Karpas-422 (cell line): ENCODE results near the gene KLHL22. TPM values are rescaled to one million over a fixed set of nuclear protein-coding genes. Genes with fewer than 3 reads are reported as not detected.

Experiments
- DNase-seq: peaks from one replicate; pipeline ENCODE4 v3.0.0-alpha.2; 2015
- H2AFZ ChIP-seq: fragments of 200-600 bp; sonication (generic); 2 replicates; pipeline ENCODE4 v1.6.1; 2014; ENCODE audit warnings: antibody characterized with exemption, low read length, mixed read lengths
- H3K27ac ChIP-seq: fragments of 200-600 bp; sonication (generic); 2 replicates; pipeline ENCODE4 v1.5.1; 2014; ENCODE audit warnings: mild to moderate bottlenecking, low read length, moderate library complexity
- H3K27me3 ChIP-seq: fragments of 200-600 bp; sonication (generic); 2 replicates; pipeline ENCODE4 v1.6.1; 2014; ENCODE audit warnings: low read length, mixed read lengths
- H3K36me3 ChIP-seq: fragments of 200-600 bp; sonication (generic); 2 replicates; pipeline ENCODE4 v1.6.1; 2014; ENCODE audit warnings: low read length, mixed read lengths; ENCODE audit not compliant: insufficient read depth
- H3K4me1 ChIP-seq: fragments of 200-600 bp; sonication (generic); 2 replicates; pipeline ENCODE4 v1.6.1; 2014; ENCODE audit warnings: mild to moderate bottlenecking, low read length, mixed read lengths
- H3K4me2 ChIP-seq: fragments of 200-600 bp; sonication (generic); 2 replicates; pipeline ENCODE4 v1.6.1; 2014; ENCODE audit warnings: low read length, low read depth, mild to moderate bottlenecking; ENCODE audit not compliant: poor library complexity, severe bottlenecking
- H3K4me3 ChIP-seq: fragments of 200-600 bp; sonication (generic); 2 replicates; pipeline ENCODE4 v1.5.1; 2014; ENCODE audit warnings: mild to moderate bottlenecking, antibody characterized with exemption, low read length, mixed read lengths
- H3K79me2 ChIP-seq: fragments of 200-600 bp; sonication (generic); 2 replicates; pipeline ENCODE4 v1.6.1; 2014; ENCODE audit warnings: mild to moderate bottlenecking, low read length, mixed read lengths
- H3K9ac ChIP-seq: fragments of 200-600 bp; sonication (generic); 2 replicates; pipeline ENCODE4 v1.6.0; 2014; ENCODE audit warnings: low read length
- H3K9me2 ChIP-seq: fragments of 200-600 bp; sonication (generic), shearing (Covaris generic); replicated peaks from 2 replicates; pipeline ENCODE4 v1.6.0; 2014; ENCODE audit warnings: mild to moderate bottlenecking, low read length, moderate library complexity; ENCODE audit not compliant: insufficient read depth
- H3K9me3 ChIP-seq: fragments of 300-700, 200-600 bp; sonication (generic); 2 replicates; pipeline ENCODE4 v1.6.1; 2014; ENCODE audit warnings: low read length, mixed read lengths
- H4K20me1 ChIP-seq: fragments of 200-600 bp; sonication (generic); 2 replicates; pipeline ENCODE4 v1.6.1; 2014; ENCODE audit warnings: mild to moderate bottlenecking, antibody characterized with exemption, low read length, low read depth; ENCODE audit not compliant: insufficient read depth
- total RNA-seq: library from RNA; depleted of rRNA; stranded (reverse); fragments of >200 nt; shearing (Covaris generic); gene quantifications from 2 replicates; pipeline ENCODE4 v1.2.3, GENCODE V29; 2014; ENCODE audit warnings: low replicate concordance

Gene KLHL22
- total RNA-seq, 1 experiment from 2014 or later = 9.7 TPM

DNA sequence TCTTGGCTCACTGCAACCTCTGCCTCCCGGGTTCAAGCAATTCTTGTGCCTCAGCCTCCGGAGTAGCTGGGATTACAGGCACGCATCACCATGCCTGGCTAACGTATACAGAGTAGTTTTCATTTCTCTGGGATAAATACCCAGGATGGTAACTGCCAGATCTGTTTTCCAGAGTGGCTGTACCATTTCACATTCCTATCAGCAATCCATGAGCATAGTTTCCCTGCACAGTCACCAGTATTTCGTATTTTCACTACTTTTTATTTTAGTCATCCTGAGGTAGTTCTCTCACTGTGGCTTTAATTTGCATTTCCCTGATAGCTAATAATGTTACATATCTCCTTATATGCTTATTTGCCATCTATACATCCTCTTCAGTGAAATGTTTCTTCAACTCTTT lies 47.0 kb downstream of the KLHL22 start:
- no peak overlapping the region for H3K27ac ChIP-seq
- H3K9me2 ChIP-seq = no peaks in the 10 kb centered on the region
- H3K27me3 ChIP-seq = no peaks in the 10 kb centered on the region
- no peaks in the 10 kb centered on the region for H4K20me1 ChIP-seq
- H3K36me3 ChIP-seq = no peaks in the 10 kb centered on the region
- H3K79me2 ChIP-seq = no peaks in the 10 kb centered on the region
- no peaks in the 10 kb centered on the region for H3K4me1 ChIP-seq
- no peak for DNase-seq
- no peak overlapping the region for H3K4me3 ChIP-seq
- no peaks in the 10 kb centered on the region for H3K9me3 ChIP-seq
- H3K4me2 ChIP-seq = no peak overlapping the region
- H3K9ac ChIP-seq = no peak overlapping the region
- no peak overlapping the region for H2AFZ ChIP-seq

DNA sequence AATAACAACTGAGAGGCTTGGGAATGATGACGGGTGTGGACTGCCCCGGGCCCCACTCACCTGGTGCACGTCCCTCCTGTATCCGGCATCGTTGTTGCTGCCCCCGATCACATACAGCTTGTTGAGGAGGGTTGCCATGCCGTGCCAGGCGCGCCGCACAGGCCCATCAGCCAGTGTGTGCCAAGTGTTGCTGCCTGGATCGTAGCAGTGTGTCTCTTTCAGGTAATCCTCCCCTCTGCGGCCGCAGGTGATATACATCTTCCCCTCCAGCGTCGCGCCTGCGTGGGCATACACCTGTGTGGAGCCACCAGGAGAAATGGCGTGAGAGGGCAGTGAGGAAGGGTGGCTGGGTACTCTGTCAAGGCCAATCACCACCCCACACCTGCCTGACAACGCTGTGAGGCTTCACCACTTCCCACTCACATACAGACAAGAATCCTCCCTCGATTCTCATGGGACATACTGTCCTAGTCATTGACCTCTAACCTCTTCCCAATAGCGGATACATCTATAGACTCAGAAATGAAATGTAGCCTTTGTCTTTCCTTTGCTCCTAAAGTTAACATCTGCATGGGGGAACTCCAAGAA lies 49.1 kb downstream of the KLHL22 start:
- Histone ChIP-seq H3K9ac (no peak overlapping the region), H2AFZ (no peak overlapping the region), H3K27me3 (no peaks in the 10 kb centered on the region)

DNA sequence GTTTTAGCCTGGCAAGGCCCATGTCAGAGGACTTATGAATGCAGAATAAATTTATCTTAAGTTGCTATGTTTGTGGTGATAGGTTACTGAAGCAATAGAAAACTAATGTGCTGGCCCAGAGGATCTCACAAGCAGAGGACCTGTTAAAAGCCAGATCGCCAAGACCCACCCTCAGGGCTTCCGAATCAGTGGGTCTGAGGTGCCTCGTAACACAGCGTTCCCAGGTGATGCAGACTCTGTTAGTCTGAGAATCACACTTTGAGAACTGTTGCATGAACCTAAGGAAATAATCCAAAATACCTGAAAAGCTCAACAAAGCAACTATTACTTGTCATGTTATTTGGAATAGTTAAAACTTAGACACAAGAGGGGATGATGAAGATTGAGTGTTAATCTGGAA lies 51.3 kb downstream of the KLHL22 start:
- Histone ChIP-seq H3K4me2 (no peak overlapping the region), H3K27ac (no peak overlapping the region), H3K9me3 (no peaks in the 10 kb centered on the region), H3K9me2 (no peaks in the 10 kb centered on the region), H3K9ac (no peak overlapping the region), H2AFZ (no peak overlapping the region), H4K20me1 (no peaks in the 10 kb centered on the region), H3K36me3 (no peaks in the 10 kb centered on the region; the same call in 1 of the 2 replicates), H3K4me1 (no peaks in the 10 kb centered on the region), H3K79me2 (no peaks in the 10 kb centered on the region), H3K27me3 (no peaks in the 10 kb centered on the region), H3K4me3 (no peak overlapping the region)
- no peak for DNase-seq

More for the DNA sequence above, 49.1 kb downstream of the KLHL22 start:
- H3K9me2 ChIP-seq = no peaks in the 10 kb centered on the region
- H3K4me2 ChIP-seq = no peak overlapping the region
- H3K79me2 ChIP-seq = no peaks in the 10 kb centered on the region
- no peaks in the 10 kb centered on the region for H4K20me1 ChIP-seq
- H3K36me3 ChIP-seq = no peaks in the 10 kb centered on the region; the same call in 1 of the 2 replicates
- H3K4me1 ChIP-seq = no peaks in the 10 kb centered on the region
- no peak for DNase-seq
- no peak overlapping the region for H3K4me3 ChIP-seq
- no peak overlapping the region for H3K27ac ChIP-seq
- H3K9me3 ChIP-seq = no peaks in the 10 kb centered on the region

DNA sequence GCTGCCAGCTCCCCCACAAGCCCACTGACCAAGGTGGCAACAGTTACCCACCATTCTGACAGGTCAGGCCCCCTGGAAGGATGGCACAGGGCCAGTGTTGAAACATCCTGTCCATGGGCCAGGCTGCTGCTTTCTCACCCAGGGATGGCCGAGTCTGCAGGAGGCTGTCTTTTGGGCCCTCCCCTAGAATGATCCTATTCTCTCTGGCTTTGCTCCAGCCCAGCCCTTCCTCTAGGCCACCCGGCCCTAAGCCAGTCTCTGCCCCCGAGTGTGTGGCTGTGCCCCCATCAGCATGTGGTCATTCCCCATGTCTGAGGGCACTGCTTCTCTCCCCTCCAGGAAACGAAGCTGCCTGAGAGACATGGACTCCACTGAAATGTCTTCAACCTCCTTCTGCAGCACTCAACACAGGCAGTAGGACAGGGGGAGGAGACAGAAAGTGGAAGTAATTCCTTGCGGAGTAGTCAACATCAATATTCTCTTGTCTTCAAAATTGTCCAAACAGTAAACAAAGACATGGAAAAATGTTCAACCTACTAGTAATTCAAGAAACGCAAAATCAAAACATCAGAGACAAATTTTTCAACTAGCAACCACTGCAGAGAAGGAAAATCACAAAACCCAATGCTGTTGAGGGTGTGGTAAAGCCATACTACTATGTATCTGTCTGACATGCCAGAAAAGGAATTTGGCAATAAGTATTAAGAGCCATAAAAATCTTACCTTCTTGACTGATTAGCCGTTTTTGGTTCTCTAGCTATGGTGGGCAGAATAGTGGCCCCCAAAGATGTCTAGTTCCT lies 52.9 kb downstream of the KLHL22 start:
- H3K9ac ChIP-seq = no peak overlapping the region
- H3K4me3 ChIP-seq = no peak overlapping the region
- H3K27me3 ChIP-seq = no peaks in the 10 kb centered on the region

DNA sequence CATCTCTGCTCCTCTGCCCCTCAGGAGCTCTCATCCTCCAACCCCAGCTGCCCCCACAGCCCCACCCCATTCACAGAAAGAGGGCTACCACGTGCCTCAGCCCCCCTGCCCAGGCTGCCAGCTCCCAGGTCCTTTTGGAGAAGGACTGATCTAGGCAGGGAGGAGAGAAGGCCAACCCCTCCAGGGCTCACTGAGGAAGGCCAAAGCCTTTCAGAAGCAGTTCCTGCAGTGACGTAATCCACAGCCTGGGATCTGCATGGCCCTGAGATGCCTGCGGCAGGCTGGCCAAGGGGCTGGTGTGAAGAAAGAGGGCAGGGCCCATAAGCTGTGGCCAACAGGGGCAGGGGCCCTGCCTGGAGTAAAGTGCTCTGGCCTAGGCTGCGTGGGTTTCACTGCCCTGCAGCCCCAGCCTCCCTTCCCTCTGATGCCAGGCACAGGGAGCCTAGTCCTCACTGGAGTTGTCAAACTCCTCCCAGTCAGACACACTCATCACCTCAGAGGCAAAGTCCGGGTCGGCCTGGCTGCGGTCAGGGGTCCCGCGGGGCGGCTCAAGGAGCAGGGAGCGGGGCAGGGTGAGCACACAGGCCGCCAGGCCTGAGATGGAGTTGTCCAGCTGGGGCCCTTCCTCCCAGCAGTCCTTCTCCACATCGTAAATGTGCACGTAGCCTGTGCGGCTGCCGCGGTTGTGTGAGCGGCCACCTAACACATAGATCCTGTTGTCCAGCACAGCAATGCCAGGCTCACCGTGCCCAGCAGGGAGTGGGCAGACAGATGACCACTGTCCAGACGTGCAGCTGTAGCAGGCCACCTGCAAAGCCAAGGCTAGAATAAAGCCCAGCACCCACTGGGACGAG lies 53.7 kb downstream of the KLHL22 start:
- Histone ChIP-seq H3K27ac (no peak overlapping the region), H3K4me2 (no peak overlapping the region), H3K36me3 (no peaks in the 10 kb centered on the region; the same call in 1 of the 2 replicates), H3K9me2 (no peaks in the 10 kb centered on the region), H3K9ac (no peak overlapping the region), H4K20me1 (no peaks in the 10 kb centered on the region), H3K4me1 (no peaks in the 10 kb centered on the region), H3K9me3 (no peaks in the 10 kb centered on the region), H3K27me3 (no peaks in the 10 kb centered on the region), H3K4me3 (no peak overlapping the region), H3K79me2 (no peaks in the 10 kb centered on the region), H2AFZ (no peak overlapping the region)
- DNase-seq = no peak

More for the DNA sequence above, 52.9 kb downstream of the KLHL22 start:
- no peaks in the 10 kb centered on the region for H3K4me1 ChIP-seq
- no peaks in the 10 kb centered on the region; the same call in 1 of the 2 replicates for H3K36me3 ChIP-seq
- H3K79me2 ChIP-seq = no peaks in the 10 kb centered on the region
- H3K27ac ChIP-seq = no peak overlapping the region
- no peak for DNase-seq
- H3K9me2 ChIP-seq = no peaks in the 10 kb centered on the region
- no peaks in the 10 kb centered on the region for H4K20me1 ChIP-seq
- H3K9me3 ChIP-seq = no peaks in the 10 kb centered on the region
- no peak overlapping the region for H2AFZ ChIP-seq
- H3K4me2 ChIP-seq = no peak overlapping the region

DNA sequence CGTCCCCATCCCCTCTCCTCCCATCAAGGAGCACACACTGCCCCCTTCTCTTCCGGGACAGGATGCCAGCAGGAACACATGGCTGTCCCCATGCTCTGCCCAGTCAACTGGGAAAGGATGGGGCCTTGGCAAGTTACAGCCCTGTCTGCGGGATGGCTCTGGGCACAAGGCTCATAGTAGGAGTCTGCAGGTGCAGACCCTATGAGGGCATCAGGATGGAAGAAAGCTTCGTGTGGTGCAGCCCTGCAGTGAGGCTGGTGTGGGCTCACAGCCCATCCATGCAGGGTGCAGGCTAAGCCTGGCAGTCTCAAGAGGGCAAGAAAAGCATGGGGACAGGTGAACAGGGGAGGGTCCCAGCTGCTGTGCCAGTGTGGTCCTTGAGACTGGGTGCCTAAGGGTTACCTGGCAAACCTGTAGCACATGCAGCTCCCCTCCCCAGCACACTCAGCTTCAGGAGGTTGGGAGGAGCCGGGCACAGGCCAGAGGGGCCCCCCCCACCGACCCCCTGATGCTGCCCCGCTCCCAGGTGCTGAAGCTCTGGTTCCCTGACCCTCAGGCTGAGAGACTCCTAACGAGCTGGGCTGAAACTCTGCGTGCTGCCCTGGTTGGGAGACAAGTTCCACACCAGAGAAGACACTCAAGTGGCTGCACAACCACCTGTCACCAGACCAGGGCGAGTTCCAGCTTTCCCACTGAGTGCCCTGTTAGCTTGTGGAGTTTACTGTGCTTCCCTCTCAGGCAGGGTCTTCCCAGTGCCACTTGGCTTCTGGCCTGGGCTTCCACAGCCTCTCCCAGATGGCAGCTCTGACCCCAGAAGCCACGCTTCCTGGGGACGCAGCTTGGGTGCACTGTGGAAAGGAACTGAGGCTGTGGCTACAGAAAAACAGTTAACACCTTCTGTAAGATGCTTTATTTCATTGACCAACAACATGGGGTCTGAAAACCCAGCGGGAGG lies 54.7 kb downstream of the KLHL22 start:
- H3K4me1 ChIP-seq = no peaks in the 10 kb centered on the region
- H3K9me2 ChIP-seq = no peaks in the 10 kb centered on the region
- H4K20me1 ChIP-seq = no peaks in the 10 kb centered on the region
- H3K27me3 ChIP-seq = no peaks in the 10 kb centered on the region
- H3K36me3 ChIP-seq = no peaks in the 10 kb centered on the region; the same call in 1 of the 2 replicates
- H3K9ac ChIP-seq = no peak overlapping the region
- no peaks in the 10 kb centered on the region for H3K9me3 ChIP-seq
- H3K4me2 ChIP-seq = no peak overlapping the region
- H3K79me2 ChIP-seq = no peaks in the 10 kb centered on the region
- no peak for DNase-seq
- no peak overlapping the region for H3K4me3 ChIP-seq
- H3K27ac ChIP-seq = no peak overlapping the region
- H2AFZ ChIP-seq = no peak overlapping the region

DNA sequence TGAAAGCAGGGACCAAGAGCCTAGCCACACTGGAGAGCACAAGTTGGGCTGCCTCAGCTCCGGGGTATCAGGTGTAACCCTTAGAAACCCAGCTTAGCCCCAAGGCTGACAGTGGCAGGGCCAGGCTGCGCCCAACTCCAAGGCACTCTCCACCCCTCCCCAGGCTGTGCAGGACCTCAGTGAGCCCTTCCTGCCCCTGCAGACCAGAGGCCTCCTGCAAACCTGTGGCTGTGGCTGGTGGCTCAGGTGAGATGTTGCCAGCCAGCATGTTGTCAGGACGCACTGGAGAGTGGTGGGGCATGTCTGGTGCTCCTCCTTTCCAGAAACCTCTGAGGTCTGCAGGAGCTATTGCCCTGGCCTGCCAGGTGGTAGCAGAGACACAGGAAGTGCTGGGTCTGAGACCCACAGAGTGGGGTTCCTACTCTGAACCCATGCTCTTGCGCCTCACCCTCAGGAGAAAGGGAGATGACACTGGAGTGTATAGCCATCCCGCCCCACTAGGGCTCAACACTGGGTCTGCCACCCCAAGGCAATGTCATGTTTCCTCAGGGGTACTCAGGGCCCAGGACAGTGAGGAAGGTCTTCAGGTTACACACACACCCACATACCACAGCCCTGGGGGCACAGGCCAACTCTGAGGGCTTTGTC lies 55.5 kb downstream of the KLHL22 start:
- no peaks in the 10 kb centered on the region for H3K9me3 ChIP-seq
- no peaks in the 10 kb centered on the region for H3K27me3 ChIP-seq
- no peak overlapping the region for H3K4me3 ChIP-seq
- no peak overlapping the region for H3K4me2 ChIP-seq
- H4K20me1 ChIP-seq = no peaks in the 10 kb centered on the region
- H2AFZ ChIP-seq = no peak overlapping the region
- H3K79me2 ChIP-seq = no peaks in the 10 kb centered on the region
- no peaks in the 10 kb centered on the region; the same call in 1 of the 2 replicates for H3K36me3 ChIP-seq
- no peak overlapping the region for H3K9ac ChIP-seq
- no peaks in the 10 kb centered on the region for H3K4me1 ChIP-seq
- DNase-seq = no peak
- no peaks in the 10 kb centered on the region for H3K9me2 ChIP-seq
- no peak overlapping the region for H3K27ac ChIP-seq
